ENCODE data around the gene USP36.
"Not testable (repeated sequence)": the region's sequence is repeated elsewhere in the genome, so short reads cannot be mapped to it uniquely, and the experiment has no call there.

Gene USP36

DNA sequence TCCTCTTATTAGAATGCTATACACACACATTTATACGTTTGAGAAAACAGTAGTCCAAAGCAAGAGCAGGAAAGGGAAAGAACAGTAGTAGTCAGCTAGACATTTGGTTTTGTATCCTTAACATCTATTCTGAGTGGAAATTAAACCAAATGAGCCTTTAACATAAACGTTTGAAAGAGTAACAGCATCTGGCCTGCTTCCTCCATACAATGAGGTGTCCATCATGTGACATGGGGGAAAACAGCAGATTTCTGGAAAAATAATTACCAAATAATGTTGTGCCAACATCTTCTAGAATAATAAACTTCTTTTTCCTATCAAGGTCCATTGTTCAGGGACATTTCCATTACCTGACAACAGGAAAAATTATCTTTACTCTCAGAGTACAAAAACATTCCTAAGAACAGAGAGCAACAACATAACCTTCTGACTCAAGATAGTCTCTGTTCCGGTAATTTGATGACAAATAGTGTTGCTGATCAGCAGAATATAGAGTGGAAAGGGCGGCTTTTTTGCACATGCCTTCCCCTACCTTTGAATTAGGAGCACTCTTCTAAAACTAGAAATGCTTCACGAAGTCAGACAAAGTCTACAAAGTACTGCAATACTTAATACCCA lies 78.7 kb downstream of the USP36 start:
- no peak for DNase-seq

- no peak for DNase-seq
Observed at GRCh38 chr17:78759969-78760352, 80.7 kb downstream of the USP36 start.

- DNase-seq = peak; percentile 85
Observed at GRCh38 chr17:78759203-78759968, 81.2 kb downstream of the USP36 start.

DNA sequence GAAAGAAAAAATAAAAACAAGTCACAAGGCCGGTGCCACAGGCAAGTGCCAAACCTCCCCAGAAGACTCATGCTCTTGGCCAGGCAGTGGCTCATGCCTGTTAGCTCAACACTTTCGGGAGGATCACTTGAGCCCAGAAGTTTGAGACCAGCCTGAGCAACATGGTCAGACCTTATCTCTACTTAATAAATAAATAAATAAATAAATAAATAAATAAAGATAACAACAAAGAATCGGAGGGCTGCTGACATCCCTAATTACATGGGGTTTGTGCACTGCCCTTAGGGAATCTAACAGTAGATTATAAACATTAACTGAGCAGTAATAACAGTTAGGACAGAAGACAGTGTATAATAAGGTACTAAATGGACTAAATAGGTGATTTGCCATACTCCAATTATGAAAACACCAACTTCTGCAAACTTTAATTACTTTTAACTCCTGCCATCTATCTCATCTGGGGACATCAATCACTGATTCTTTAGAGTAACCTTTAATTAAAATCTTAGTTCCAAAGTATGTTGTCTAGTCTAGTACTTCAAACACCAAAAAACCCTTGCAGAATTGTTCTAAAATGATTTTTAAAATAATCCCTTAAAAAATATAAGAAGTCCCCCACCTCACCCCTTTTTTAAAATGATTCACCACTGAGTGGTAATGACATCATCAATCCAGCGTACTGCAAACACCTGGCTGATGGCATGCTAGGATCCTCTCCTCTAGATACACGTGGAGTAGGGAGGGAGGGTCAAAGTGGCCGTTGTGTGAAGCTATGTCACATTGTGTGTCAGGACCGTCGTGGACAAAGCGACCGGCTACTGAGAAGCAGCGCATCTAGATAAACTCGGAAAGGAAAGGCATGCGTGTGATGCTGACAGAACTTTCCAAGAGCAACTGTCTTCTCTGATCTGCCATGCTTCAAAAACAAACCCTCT lies 87.0 kb downstream of the USP36 start:
- DNase-seq = no peak

DNA sequence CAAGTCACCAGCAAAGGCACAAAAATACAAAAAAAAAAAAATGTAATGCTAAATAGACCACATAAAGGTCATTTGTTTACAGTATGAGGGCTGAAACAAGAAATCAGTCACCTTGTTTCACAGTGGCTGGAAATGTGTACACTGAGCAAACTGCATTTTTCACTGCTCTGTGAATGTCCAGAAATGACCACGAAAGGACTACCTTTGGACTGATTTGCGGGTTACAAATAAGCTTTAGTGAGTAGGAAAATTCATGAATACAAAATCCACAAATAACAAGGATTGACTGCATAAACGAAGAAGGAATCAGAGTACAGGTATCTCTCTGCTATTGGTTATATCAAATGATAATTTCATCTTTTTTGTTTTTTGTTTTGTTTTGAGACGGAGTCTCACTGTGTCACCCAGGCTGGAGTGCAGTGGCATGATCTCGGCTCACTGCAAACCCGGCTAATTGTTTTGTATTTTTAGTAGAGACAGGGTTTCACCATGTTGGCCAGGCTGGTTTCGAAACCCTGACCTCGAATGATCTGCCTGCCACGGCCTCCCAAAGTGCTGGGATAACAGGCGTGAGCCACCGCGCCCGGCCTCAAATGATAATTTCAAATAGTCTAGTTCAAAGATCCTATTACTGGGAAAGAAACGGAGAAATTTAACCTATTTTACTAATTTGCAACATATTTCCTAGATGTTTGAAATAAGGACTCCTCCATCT lies 89.0 kb downstream of the USP36 start:
- DNase-seq = no peak

GRCh38 chr17:78751000-78751399 lies 89.6 kb downstream of the USP36 start:
- not testable (repeated sequence) for DNase-seq

DNA sequence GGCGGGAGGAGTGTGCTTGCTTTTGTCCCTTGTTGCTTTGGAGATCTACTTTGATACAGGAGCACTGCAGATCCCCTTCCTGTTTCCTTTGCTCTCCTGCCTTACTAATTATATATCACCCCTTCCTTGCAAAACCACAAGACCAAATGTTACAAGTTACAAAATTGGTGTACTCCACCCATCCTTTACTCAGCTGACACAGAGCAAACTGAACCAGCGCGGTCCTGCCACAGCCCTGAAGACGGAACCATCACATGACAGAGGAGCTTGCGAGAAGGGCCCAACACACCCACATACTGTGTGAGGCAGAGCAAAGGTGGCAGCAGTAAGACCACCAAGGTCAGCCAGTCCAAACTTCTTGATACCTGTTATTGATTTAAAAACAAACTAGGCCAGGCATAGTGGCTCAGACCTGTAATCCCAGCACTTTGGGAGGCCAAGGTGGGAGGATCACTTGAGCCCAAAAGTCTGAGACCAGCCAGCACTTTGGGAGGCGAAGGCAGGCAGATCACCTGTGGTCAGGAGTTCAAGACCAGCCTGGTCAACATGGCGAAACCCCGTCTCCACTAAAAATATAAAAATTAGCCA lies 91.8 kb downstream of the USP36 start:
- DNase-seq = no peak

DNA sequence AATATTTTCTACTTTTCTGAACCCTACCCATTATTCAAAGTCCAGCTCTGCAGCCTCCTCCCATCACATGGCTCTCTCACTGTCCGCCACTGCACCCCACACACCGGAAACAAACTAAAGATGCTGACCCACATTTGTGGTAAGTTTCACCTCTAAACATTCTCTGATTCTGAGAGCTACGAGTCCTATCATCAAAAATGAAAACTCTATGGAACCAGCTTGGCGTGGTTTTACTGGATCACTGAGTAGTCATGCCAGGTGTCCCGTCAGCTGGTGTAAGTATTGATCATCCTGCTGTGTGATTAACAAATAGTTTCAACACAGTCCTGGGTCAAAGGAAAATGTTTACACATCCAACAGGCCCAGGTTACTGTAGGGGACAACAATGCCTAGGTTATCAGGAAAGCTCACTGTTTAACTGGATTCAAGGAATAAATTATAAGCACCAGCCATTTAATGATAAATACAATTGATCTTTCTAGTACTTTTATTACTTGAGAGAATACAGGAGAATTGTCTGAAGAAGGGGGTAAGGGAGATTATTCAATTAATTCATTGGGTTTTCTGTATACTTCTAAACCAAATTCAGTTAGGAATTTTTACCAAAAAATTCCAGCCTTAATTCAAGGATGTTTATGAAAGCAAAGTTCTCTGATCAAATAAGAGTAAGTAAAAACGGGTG lies 92.4 kb downstream of the USP36 start:
- DNase-seq = no peak

DNA sequence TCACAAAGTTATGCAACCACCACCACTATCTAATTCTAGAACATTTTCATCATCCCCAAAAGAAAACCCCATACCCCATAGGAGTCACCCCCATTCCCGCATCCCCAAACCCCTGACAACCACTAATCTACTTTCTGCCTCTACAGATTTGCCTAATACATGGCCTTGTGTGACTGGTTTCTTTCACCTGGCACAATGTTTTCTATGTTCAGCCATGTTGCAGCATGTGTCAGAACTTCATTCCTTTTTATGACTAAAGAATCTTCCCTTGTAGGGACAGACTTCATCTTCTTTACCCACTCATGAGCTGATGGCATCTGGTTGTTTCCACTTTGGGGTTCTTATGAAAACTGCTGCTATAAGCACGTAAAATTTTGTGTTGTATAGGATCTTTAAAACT lies 93.1 kb downstream of the USP36 start:
- no peak for DNase-seq

DNA sequence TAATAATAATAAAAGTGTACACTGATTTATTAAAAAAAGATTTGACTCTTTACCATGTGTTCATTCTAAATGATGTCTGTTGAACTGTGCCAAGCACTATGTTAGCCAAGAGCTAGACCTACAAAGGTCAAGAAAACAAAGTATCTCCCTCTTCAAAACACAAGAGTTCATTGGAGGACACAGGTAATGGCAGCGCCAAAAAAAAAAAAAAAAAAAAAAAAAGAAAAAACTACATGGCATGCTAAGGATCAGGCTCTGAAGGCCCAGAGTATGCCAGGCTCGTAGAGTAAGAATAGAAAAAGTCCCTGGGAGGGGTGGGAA lies 93.7 kb downstream of the USP36 start:
- DNase-seq = no peak

GRCh38 chr17:78746263-78746948 lies 94.2 kb downstream of the USP36 start:
- DNase-seq = no peak

Data from NCI-H1092 treated with DMSO at 0.1 percent for 48 hours (cell line).